H4 (cell line): ENCODE data around the gene GPAT3. TPM values are rescaled to one million over a fixed set of nuclear protein-coding genes. Genes with fewer than 3 reads are reported as not detected.
A peak's percentile ranks its signal among the peaks of the same experiment; 100 is the strongest.
"Not testable (repeated sequence)": the region's sequence is repeated elsewhere in the genome, so short reads cannot be mapped to it uniquely, and the experiment has no call there.

Experiments
- DNase-seq: peaks from one replicate; pipeline ENCODE4 v3.0.0-alpha.2; 2015; ENCODE audit warnings: low spot score
- total RNA-seq: library from RNA; depleted of rRNA; stranded (reverse); fragments of >200 nt; shearing (Covaris generic); gene quantifications from 2 replicates; pipeline ENCODE4 v1.2.3, GENCODE V29; 2014; rRNA removed

Gene GPAT3
- total RNA-seq, result 65.1 and 69.7 TPM in 2 replicates

- DNase-seq, result peak; percentile 83
Measured at GRCh38 chr4:83535520-83536361, at the start of gene GPAT3. GPAT3 (plus strand) TSS chr4:83536108; CDS start chr4:83536623, 515 bp downstream.

GRCh38 chr4:83486457-83487129 is 49.3 kb upstream of the GPAT3 start:
- DNase-seq, result no peak

DNA sequence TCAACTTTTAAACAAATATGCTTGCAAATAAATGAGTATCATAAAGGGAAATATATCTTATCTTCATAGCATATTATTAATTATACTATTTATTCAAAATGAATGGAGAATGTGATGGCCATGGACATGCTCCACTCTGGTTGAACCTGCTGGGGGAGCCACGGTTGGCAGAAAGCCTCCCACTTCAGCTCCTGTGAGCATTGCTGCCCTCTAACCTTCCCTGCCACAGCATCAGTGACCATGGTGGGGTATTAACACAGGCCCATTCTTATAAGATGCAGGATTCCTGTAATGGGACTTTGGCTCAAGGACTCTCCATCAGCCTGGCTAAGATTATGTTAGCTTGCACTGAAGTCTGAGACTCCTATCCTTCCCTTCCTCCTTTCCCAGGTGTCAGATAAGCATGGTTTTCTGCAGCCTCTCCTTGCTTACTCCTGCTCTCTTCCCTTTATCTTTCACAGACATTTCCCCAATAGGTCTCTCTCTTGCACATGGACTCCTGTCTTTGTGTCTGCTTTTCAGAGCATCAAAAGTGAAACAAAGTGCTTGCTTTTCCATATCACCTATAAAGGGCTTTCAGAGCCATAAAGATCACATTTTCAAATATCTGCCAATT is 46.1 kb upstream of the GPAT3 start:
- DNase-seq, result no peak

DNA sequence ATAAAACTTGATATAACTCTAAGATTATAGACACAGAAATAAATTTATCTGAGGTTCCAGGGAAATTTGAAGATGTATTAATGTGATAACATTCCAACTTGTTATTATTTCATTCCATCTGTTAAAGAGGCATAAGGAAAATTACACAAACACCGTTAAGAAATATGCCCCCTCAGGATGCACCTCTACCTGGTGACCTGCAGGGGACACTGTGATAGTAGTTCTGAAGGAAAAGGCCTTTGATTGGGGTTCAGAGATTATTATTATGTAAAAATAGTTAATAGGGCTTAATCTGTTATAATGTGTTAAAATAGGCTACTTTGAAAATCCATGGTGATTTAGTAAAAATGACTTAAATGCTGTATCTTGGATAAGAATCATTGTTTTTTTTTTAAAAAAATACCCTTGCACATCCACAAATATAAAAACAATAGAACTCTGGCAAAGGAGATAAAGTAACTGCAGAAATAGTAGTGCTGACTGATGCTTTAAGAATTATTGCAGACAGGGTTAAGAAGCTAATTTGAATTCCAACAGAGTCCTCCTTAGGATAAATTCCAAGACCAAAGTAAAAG is 44.9 kb upstream of the GPAT3 start:
- DNase-seq, result no peak

GRCh38 chr4:83496085-83496917 is 39.6 kb upstream of the GPAT3 start:
- DNase-seq, result not testable (repeated sequence)

DNA sequence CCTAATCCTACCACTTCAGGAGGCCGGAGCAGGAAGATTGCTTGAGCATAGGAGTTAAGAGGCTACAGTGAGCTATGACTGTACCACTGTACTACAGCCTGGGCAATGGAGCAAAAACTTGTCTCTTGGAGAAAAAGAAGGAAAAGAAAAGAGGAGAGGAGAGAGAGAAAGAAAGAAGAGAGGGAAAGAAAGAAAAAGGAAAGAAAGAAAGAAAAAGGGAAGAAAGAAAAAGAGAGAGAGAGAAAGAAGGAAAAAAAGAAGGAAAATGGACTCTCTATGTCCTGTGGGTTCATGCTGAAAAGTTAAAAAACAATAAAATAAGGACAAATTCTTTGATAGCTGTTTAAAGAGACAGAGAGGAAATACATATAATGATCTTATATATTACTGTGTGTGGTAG is 37.7 kb upstream of the GPAT3 start:
- no peak for DNase-seq

DNA sequence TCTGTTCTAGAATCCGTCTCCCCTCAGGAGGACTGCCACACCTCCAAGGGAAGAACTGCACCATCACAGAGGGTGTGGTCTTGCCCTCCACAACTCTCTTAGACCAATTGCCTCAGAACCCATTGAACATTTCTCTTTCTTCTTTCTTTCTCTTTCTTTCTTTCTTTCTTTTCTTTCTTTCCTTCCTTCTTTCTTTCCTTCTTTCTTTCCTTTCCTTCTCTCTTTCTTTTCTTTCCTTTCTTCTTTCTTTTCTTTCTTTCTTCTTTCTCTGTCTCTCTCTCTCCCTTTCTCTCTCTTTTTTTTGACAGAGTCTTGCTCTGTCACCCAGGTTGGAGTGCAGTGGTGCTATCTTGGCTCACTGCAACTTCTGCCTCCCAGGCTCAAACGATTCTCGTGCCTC is 34.2 kb upstream of the GPAT3 start:
- not testable (repeated sequence) for DNase-seq

DNA sequence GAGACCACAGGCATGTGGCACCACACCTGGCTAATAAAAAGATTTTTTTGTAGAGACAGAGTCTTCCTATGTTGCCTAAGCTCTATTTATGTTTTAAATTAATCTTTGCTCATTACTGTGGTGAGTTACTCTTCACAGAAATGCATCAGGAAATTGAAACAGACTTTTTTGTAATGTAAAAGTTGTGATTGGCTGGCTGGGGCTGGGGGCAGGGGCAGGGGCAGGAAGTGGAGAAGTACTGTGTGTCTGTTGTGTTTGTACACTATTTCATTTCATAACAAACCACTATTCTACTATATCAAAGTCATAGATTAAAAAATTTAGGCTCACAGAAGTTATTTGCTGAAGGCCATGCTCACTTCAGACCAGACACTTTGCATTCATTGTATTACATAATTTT is 31.9 kb upstream of the GPAT3 start:
- DNase-seq, result no peak

- no peak for DNase-seq
Measured at GRCh38 chr4:83504503-83504902, 31.4 kb upstream of the GPAT3 start.

- no peak for DNase-seq
Measured at GRCh38 chr4:83504996-83505395, 30.9 kb upstream of the GPAT3 start.

DNA sequence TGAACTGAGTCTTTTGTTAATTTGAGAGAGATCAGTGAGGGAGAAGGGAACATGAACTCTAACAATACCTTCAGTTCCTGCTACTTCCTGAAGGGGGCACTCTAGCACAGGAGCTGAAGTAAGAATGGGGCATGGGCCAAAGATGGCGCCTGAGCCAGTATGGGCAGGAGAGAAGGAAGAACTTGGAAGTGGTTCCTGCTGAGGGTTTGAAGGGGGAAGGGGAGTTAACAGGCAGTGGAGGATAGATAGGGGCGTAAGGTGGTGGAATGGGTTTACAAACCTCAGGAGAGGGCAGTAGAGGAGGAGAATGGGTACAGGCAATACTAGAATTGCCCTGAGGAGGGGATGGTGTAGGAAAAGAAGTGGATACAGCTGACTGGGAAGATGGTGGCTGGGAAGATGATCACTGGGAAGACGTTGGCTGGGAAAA is 26.7 kb upstream of the GPAT3 start:
- peak; percentile 73 for DNase-seq

- no peak for DNase-seq
Measured at GRCh38 chr4:83510442-83510841, 25.5 kb upstream of the GPAT3 start.

DNA sequence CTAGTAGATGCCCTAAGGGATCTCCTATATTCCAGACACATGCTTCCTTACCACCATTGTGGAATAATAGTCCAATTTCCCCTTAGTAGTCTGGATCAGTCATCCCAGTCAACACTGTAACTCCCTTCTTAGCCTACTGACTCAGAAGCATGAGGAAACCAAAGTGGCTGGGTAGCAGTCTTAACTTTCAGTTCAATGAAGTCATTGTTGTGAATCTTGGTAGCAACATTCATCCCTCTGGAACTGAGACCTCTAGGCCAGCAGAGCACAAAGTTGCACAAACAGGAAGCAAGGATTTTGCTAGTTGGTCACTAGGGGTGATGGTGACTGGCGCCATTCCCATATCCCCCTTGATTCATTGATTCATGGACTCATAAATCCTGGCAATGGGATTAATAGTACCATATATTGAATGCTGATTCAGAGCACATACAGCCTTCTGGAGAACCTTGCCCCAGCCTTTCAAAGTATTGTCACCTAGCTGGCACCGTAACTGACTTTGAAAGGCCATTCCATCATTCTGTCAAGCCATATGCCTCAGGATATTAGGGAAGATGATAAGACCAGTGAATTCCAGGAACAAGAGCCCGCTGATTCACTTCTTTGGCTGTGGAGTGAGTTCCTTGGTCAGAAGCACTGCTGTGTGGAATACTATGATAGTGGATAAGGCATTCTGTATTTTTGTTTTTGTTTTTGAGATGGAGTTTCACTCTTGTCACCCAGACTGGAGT is 19.7 kb upstream of the GPAT3 start:
- DNase-seq, result peak; percentile 60

GRCh38 chr4:83522239-83522638 is 13.7 kb upstream of the GPAT3 start:
- no peak for DNase-seq

GRCh38 chr4:83527671-83528070 is 8.2 kb upstream of the GPAT3 start:
- DNase-seq, result no peak

- DNase-seq, result no peak
Measured at GRCh38 chr4:83536362-83537272, 709 bp downstream of the GPAT3 start.

DNA sequence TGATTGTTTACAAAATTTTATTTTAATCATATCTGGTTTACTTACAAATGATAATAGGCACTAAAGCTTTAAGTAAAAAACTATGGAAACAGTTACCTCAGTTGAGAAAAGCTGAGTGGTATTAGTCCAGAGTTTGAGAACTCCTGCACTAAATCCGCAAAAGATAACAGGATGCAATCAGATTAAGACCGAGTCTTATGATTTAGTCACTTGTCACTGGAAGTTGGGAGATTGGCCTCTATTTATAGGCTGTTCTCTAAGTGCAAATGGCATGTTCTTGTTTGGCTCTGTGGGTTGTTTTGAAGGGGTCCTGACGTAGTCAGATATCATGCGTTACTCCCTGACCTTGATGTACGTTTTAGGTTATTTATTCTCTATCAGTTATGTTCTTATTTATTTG is 6.3 kb downstream of the GPAT3 start:
- no peak for DNase-seq

- no peak for DNase-seq
Measured at GRCh38 chr4:83546786-83547185, 10.9 kb downstream of the GPAT3 start.

DNA sequence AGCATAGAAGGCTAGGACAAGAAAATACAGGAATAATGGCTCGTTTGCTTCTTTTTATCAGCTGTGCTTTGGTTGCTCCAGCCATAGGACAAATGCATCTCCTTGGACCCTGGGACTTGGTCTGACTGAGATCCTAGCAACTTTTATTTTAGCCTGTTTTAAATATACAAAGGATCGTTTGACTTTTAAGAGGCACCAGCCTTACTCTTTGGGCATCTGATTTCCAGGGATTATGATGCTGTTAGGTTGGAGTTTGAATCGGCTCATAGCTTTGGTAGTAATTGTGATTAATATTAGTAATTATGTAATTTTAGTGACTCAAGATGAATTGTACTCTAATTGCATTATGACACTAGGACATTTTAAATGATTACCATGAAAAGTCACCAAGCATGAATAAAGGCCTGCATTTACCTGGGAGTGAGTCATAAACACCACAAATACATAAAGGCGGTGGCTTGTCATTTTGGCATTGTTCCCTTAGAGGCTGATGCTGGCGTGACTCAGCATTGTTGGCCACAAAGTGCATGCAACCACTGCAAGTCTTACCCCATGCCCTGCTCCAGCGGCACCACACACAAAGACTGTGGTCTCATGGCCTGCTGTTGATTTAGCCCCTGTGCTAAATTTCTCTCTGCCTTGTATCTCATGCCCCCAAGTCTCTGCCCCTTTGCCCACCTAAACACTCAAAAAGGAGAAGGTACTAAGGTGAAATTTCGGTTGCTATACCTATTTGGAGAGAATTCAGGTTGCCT is 12.4 kb downstream of the GPAT3 start:
- DNase-seq, result peak; percentile 99
